GM10266 (cell line): ENCODE results near the gene SIRPB2.

Experiments used
- DNase-seq: peaks from one replicate; pipeline ENCODE4 v3.0.0; 2012; ENCODE audit errors: extremely low spot score
- TF ChIP-seq, protein P1 (sequence below): IDR thresholded peaks from 2 replicates; pipeline ENCODE4 v1.5.1; 2012; ENCODE audit warnings: mild to moderate bottlenecking, low read depth; ENCODE audit not compliant: control insufficient read depth, insufficient read depth; ENCODE audit errors: missing control alignments

Gene SIRPB2

DNA sequence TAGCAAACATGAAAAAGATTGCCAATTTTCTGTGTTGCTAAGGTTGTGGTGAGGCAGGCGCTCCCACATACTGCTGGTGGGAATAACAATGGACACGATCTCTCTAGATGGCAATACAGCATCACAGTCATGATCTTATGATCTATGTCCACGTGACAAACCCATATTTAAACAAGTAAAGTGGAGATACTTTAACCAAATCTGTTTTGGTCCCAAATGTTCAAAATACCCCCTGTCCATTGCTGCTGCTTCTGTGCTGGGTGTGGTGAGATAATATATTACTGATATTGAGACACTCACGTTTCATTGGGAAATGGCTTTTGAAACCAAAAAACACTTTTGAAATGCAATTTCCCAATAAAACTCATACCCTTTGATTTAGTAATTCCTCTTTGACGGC, 43.3 kb upstream of the SIRPB2 start:
- TF ChIP-seq, protein P1, sequence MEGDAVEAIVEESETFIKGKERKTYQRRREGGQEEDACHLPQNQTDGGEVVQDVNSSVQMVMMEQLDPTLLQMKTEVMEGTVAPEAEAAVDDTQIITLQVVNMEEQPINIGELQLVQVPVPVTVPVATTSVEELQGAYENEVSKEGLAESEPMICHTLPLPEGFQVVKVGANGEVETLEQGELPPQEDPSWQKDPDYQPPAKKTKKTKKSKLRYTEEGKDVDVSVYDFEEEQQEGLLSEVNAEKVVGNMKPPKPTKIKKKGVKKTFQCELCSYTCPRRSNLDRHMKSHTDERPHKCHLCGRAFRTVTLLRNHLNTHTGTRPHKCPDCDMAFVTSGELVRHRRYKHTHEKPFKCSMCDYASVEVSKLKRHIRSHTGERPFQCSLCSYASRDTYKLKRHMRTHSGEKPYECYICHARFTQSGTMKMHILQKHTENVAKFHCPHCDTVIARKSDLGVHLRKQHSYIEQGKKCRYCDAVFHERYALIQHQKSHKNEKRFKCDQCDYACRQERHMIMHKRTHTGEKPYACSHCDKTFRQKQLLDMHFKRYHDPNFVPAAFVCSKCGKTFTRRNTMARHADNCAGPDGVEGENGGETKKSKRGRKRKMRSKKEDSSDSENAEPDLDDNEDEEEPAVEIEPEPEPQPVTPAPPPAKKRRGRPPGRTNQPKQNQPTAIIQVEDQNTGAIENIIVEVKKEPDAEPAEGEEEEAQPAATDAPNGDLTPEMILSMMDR, result no peak

DNA sequence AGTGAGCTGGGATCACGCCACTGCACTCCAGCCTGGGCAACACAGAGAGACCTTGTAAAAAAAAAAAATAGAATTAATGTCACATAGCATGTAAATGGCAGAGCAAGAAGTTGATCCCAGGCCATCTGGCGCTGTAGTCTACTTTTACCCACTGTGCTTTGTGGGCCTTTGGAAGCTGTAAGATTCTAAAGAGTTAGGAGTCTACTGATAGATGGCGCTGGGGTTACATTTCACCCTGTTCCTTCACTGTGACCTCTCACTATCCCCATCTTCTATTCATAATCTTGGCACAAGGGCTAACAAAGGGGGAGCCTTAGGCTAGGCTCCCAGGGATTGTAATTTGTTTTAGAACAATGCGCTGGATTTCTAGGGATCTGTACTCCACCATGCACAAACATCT, 41.8 kb upstream of the SIRPB2 start:
- DNase-seq, result no peak
- TF ChIP-seq, protein P1, result no peak

More for the DNA sequence above, 43.3 kb upstream of the SIRPB2 start:
- DNase-seq, result no peak

- TF ChIP-seq, protein P1, result no peak
- DNase-seq, result no peak
These were observed 37.6 kb upstream of the SIRPB2 start for GRCh38 chr20:1528811-1529210.

- DNase-seq, result no peak
These were observed 36.7 kb upstream of the SIRPB2 start for GRCh38 chr20:1527923-1528322.

GRCh38 chr20:1526896-1527295, 35.7 kb upstream of the SIRPB2 start:
- TF ChIP-seq, protein P1, result no peak

More at GRCh38 chr20:1527923-1528322, 36.7 kb upstream of the SIRPB2 start:
- TF ChIP-seq, protein P1, result no peak

DNA sequence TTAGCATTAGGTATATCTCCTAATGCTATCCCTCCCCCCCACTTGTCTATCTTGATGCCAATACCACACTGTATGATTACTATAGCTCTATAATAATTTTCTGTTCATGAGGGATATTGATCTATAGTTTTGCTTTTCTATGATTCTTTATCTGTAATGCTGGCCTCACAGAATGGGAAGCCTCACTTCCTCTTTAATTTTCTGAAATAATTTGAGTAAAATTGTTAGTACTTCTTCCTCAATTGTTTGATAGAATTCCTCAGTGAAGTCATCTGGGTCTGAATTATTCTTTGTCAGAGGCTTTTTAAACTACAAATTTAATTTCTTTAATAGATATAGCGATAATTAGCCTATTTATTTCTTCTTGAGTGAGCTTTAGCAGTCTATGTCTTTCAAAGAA, 35.1 kb upstream of the SIRPB2 start:
- no peak for DNase-seq
- TF ChIP-seq, protein P1, result no peak

More at GRCh38 chr20:1526896-1527295, 35.7 kb upstream of the SIRPB2 start:
- no peak for DNase-seq

- TF ChIP-seq, protein P1, result no peak
- no peak for DNase-seq
These were observed 32.8 kb upstream of the SIRPB2 start for GRCh38 chr20:1524004-1524403.
